SIG-M5 treated with dmso at 0.1 percent for 504 hours (cell line): ENCODE data around the gene CACNA2D4.
A peak's percentile ranks its signal among the peaks of the same experiment; 100 is the strongest.

Experiments used
- DNase-seq: peaks from one replicate; lab custom pipeline; 2025; ENCODE audit not compliant: unreplicated experiment; lab: John Stamatoyannopoulos, UW

The CACNA2D4 gene

GRCh38 chr12:1847411-1847810 is 71.0 kb downstream of the CACNA2D4 start:
- DNase-seq: no peak

GRCh38 chr12:1846421-1847405 is 71.7 kb downstream of the CACNA2D4 start:
- no peak for DNase-seq

- no peak for DNase-seq
Observed at GRCh38 chr12:1845886-1846285, 72.6 kb downstream of the CACNA2D4 start.

GRCh38 chr12:1845427-1845826 is 73.0 kb downstream of the CACNA2D4 start:
- DNase-seq: no peak

- no peak for DNase-seq
Observed at GRCh38 chr12:1844661-1845409, 73.6 kb downstream of the CACNA2D4 start.

- no peak for DNase-seq
Observed at GRCh38 chr12:1844223-1844622, 74.2 kb downstream of the CACNA2D4 start.

- no peak for DNase-seq
Observed at GRCh38 chr12:1843641-1844005, 74.8 kb downstream of the CACNA2D4 start.

GRCh38 chr12:1842905-1843640 is 75.4 kb downstream of the CACNA2D4 start:
- DNase-seq: no peak

GRCh38 chr12:1842183-1842904 is 76.1 kb downstream of the CACNA2D4 start:
- peak; percentile 57 for DNase-seq

GRCh38 chr12:1841586-1842182 is 76.8 kb downstream of the CACNA2D4 start:
- no peak for DNase-seq

- no peak for DNase-seq
Observed at GRCh38 chr12:1840981-1841425, 77.4 kb downstream of the CACNA2D4 start.

GRCh38 chr12:1839956-1840951 is 78.2 kb downstream of the CACNA2D4 start:
- DNase-seq: peak; percentile 56

- no peak for DNase-seq
Observed at GRCh38 chr12:1839464-1839863, 79.0 kb downstream of the CACNA2D4 start.

GRCh38 chr12:1838994-1839365 is 79.5 kb downstream of the CACNA2D4 start:
- DNase-seq: no peak

- no peak for DNase-seq
Observed at GRCh38 chr12:1838205-1838993, 80.1 kb downstream of the CACNA2D4 start.

- no peak for DNase-seq
Observed at GRCh38 chr12:1837541-1838204, 80.8 kb downstream of the CACNA2D4 start.

- DNase-seq: peak; percentile 20
Observed at GRCh38 chr12:1836854-1837421, 81.5 kb downstream of the CACNA2D4 start.
